NCI-H524 treated with DMSO at 0.1 percent for 48 hours (cell line): ENCODE results near the gene FOXP1.

Experiments
- DNase-seq: peaks from one replicate; lab custom pipeline; 2025; lab: John Stamatoyannopoulos, UW

The FOXP1 gene

DNA sequence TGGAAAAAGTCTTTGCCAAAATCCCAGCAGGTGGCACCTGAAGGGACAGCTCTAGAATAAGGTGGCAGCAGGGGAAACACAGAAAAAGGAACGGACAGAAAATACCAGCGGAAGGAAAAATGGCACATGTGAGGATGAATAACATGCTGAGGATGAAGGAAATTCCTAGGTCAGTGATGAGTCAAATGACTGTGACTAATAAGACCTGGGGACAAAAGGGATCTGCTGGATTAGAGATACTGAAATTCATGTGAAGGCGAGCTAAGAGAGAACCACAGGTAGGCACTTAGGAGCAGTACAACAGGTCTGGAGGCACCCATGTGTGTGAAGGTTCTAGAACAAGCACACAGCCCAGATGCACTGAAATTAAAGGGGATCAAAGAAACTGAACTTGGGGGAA is 482.5 kb downstream of the FOXP1 start:
- no peak for DNase-seq

- DNase-seq = no peak
Measured at GRCh38 chr3:71099997-71100719, 483.4 kb downstream of the FOXP1 start.

DNA sequence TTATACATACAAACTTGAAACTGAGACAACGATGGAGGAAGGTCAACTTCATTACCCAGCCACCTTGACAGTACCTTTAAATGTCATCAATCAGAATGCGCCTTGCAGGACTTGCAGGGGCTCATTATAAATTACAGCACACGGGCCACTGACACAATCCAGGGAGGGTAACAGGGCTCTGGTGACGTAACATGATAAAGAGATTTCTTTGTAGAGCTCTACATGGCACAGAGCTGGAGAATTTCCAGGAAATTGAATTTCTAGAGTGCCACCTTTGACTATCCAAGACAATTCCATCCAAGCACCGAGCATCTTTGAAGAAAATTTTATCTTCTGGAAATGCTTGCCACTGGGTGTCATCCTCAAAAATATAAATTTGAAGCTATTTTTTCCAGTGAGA is 486.0 kb downstream of the FOXP1 start:
- no peak for DNase-seq

- DNase-seq = no peak
Measured at GRCh38 chr3:71095511-71096291, 487.8 kb downstream of the FOXP1 start.

- DNase-seq = no peak
Measured at GRCh38 chr3:71094658-71095209, 488.8 kb downstream of the FOXP1 start.

DNA sequence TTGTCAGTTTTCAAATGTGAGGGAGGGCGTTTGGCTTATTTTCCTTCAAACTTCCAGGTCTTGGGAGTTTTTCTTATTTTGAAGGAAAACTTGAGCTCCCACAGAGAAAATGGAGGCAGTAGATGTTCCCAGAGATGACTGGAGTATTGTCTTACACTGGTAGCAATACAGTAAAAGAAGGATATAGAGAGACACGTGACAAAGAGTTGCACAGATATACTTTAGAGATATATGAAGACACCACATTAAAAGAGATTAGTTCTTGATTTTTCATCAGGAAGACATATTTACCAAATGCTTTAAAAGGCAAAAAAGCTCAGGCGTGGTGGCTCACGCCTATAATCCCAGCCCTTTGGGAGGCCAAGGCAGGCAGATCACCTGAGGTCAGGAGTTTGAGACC is 490.9 kb downstream of the FOXP1 start:
- no peak for DNase-seq

DNA sequence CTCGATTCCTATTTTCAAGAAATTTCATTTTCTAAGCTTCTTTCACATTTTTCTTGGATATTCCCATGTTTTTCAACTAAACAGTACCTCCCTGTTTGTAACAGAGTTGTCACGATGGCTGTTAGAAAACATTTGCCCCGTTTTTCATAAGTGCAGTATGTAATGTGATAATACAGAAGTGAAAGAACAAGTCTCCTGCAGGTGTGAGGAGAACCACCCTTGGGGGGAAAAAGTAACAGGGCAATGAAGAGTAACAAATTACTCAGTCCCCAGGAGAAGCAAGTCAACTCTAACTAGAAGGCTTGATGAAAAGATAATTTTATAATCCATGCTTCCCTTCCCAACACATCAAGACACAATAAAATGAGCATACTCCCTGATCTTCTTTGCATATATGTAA is 493.3 kb downstream of the FOXP1 start:
- DNase-seq = no peak

DNA sequence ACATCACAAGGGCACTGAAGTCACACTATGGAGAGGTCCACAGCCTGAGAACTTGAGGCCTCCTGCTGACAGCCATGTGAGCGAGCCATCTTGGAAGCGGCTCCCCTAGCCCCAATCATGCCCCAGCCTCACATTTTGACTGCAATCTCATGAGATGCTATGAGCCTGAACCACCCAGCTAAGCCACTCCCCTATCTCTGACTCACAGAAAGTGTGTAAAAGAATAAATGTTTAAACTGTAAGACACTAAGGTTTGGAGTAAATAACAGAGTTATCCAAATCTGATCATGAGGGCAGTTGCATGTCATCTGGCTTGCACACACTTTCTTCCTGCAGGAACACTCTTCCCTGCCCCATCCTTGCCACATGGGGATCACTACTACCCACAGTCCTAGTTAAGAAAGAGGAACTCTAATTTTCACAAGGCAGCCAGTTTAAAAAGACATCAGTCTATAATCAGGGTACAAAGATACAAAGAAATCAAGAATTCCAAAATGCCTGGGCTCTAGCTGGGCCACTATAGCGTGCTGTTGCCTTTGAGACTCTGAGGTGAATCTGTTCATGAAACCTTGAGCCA is 494.2 kb downstream of the FOXP1 start:
- no peak for DNase-seq

- no peak for DNase-seq
Measured at GRCh38 chr3:71088742-71089141, 494.8 kb downstream of the FOXP1 start.

- no peak for DNase-seq
Measured at GRCh38 chr3:71088019-71088708, 495.4 kb downstream of the FOXP1 start.

- DNase-seq = no peak
Measured at GRCh38 chr3:71087143-71088018, 496.1 kb downstream of the FOXP1 start.

- no peak for DNase-seq
Measured at GRCh38 chr3:71086777-71087142, 496.8 kb downstream of the FOXP1 start.

DNA sequence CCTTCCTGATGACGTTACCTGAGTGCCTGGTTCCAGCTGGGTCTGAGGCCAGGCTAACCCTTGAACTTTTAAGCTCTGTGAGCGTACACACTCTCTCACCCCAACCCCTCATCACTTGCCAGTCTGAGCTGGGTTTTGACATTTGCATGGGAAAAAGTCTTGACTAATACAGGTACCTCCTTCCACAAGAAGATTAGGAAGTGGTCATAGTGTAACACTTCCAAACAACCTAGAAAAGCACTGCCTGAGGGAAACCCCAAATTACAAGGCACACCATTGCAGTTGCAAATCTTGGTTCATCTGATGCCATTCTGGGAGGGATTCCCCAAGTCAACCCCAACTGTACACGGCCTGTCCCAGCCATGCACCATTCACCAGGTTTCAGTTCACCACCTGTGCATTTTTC is 499.8 kb downstream of the FOXP1 start:
- DNase-seq = no peak

GRCh38 chr3:71082833-71083232 is 500.7 kb downstream of the FOXP1 start:
- DNase-seq = no peak

DNA sequence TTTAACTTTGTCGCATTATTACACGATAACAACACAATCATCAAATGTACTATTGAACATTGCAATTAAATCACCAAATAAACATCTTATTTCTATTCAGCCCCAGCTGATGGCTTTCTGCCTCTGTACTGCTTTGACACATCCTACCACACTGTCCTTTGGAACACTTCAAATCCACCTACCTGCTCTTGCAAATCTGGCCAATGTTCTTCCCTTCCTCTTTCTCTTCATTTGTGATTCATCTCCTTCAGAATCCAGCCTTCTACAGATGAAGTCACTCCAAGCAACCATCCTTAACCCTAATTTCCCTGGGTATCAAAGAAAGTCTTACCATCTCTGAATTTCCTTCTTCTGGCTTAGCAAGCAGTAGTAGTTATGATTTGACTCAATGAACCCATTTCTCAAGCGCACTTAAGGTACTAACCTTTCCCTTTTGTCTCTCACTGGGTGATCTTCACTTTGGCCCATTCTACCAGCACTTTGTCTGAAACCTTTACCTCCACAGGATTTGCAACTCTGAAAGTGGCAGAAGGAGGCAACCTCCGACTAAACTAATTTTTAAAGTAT is 502.9 kb downstream of the FOXP1 start:
- no peak for DNase-seq

DNA sequence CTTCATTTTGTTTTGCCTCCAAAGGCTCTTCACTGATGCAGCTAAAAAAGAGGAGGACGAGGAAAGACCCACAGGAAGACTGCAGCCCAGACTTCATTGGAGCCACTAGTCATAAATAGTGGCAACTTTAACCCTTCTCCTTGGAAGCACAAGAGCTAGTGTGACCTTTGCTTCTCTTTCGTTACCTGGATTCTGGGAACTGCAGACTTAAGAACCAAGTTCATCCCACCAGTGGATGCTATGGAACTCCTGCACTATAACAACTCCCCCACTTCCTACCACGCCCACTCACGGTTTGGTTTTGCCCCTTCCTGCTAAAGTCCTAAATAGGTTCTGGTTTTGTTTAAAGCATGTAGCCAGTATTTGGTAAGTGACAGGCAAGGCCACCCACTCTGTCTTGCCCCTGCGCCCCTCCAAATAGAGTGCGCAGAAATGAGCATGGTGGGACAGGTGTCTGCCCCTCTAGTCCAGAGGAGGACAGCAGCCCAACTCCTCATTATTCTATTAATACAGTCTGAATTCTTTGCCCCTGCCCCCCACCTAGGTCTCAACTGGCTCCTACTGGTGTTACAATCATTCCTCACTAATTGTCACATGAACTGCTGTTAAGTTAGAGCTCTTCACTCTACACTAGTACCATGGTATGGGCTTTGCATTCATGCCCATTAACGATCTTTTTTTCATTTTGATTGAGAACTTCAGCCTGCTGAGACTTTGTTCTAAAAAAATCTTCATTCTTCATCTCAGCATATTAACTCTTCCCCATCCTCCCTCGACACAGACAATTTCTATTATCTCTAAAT is 504.6 kb downstream of the FOXP1 start:
- DNase-seq = no peak

- no peak for DNase-seq
Measured at GRCh38 chr3:71078199-71078598, 505.3 kb downstream of the FOXP1 start.

DNA sequence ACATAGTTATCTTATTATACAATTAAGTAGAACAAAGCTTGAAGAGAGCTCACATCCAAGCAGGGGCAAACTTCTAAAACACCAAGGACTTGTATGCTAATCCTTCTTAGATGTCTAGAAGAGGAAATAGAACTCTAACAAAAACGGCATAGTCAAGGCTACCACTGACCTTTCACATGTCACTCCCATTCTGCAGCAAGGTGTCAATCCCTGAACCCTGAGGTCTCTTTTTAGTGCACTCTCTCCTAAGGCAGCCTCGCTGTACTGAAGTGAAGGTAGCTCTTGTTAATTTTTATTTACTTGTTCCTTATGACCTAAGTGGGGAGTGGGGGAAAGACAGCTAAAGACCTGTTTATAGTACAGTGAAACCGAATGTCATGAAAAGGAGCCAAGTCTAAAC is 506.5 kb downstream of the FOXP1 start:
- no peak for DNase-seq

DNA sequence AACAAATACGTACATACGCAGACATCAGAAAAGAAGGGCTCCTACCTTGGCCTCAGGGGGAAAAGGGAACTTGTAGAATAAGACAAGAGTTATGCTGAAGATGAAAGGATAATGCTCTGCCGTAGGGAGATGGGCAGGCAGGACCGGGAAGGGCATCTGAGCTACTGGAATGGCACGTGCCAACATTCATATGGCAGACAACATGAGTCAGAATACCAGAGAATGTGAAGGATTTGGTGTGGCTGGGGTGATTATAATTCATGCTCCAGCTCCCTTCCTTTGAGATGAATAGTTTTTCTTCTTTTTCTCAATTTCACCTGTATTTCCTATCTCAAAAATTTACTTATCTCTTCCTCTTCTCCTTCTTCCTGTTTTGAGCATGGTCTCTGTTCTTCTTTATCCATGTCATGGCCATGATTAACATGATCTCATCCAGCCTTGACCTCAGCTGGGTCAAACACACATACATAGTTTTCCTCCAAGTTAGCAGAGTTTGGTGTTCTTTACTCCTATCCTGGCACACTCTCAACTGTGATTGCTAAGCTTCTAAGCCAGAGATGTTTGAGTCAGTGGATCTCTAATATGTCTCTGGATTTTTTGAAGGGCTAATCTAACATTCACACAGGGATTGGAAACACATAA is 507.0 kb downstream of the FOXP1 start:
- DNase-seq = no peak

- DNase-seq = no peak
Measured at GRCh38 chr3:71075494-71075893, 508.0 kb downstream of the FOXP1 start.
